Heart left ventricle (tissue), 13 donors: ENCODE measurements around the gene FLT4.

ENCODE experiments used
- CTCF ChIP-seq, 12 donors: fragments of 200-600 bp; sonication (generic) in 4 of 12; IDR thresholded peaks; one replicate each; pipeline versions ENCODE4 v1.5.0 to v1.8.0; 2018 to 2022; ENCODE audit warnings: antibody characterized with exemption in 12 of 12, mild to moderate bottlenecking in 5 of 12
- POLR2A ChIP-seq, 2 donors: fragments of 450-650 bp; IDR thresholded peaks; one replicate each; pipeline ENCODE4 v1.6.1; 2017; ENCODE audit warnings: antibody characterized with exemption in 2 of 2, mild to moderate bottlenecking in 2 of 2, moderate library complexity in 2 of 2
- donor health status: ischemic (EF 13 %, LVEDD 7.1; RV severe dilation, severe dysfunction).
- donor health status: DM: no; HTN: yes; CAD: no.
- donor health status: DM: no; HTN: no; CAD: no.
- donor health status: ischemic (EF 25% LVEDD 6.9; RV normal size, moderate dysfunction).
- donor health status: ischemic (EF 25% LVEDD 5.7; RV mildly dilated, moderate dysfunction).
- donor health status: ischemic (EF 35%, LVEDD 5.7; RV mildly dilated, moderate dysfunction).
- donor health status: nonischemic (EF 11% LVEDD 7.7; RV severe dilation, severe dysfunction).
- donor health status: DM: yes; HTN: yes; CAD: no.
- donor health status: PGD.
- donor health status: ischemic (EF 29% LVEDD 5.4; RV normal size, mild dysfunction).
- donor health status: nonischemic (EF 23%, LVEDD 6.1; RV moderate dilation, normal function).

GRCh38 chr5:180665682-180666404, 16.4 kb upstream of the FLT4 start:
- TF ChIP-seq CTCF (IDR thresholded peaks at IDR 0.05) (no peak), POLR2A (IDR thresholded peaks at IDR 0.05) (no peak)
